HCT116 (cell line): Measurements from ENCODE around the gene FOXL2NB. TPM values are rescaled to one million over a fixed set of nuclear protein-coding genes. Genes with fewer than 3 reads are reported as not detected.
"Not testable (repeated sequence)": the region's sequence is repeated elsewhere in the genome, so short reads cannot be mapped to it uniquely, and the experiment has no call there.

Source experiments
- ATAC-seq: fragments of 200-7000 bp; cut with Tn5 transposase; 2 replicates; pipeline ENCODE4 v1.9.1; 2020; ENCODE audit warnings: mild to moderate bottlenecking, moderate library complexity
- BruUV-seq: library from RNA; stranded (reverse); fragments of 400-500 nt; replicated peaks from 2 replicates; lab custom pipeline; 2021; lab: Mats Ljungman, UMichigan
- CTCF ChIA-PET: fragments of 300-600 bp; sonication (Branson Sonifier 250); formaldehyde crosslinking; loops from one replicate; lab custom pipeline; 2021; ENCODE audit warnings: antibody characterized with exemption; lab: Charles Lee
- POLR2A ChIA-PET: fragments of 300-600, 350-600 bp; sonication (Branson Sonifier 250); formaldehyde crosslinking; loops from one replicate; lab custom pipeline; 2021; ENCODE audit warnings: antibody characterized with exemption; lab: Charles Lee
- RAD21 ChIA-PET, 2 experiments: fragments of 300-600 bp; sonication (Branson Sonifier 250); formaldehyde crosslinking; loops; one replicate each; lab custom pipeline; 2023; ENCODE audit warnings: low total read pairs in 2 of 2; ENCODE audit not compliant: uncharacterized antibody in 2 of 2, unreplicated experiment in 2 of 2, low non-redundant PET in 1 of 2; lab: Charles Lee
- DNase-seq: peaks from one replicate; pipeline ENCODE4 v3.0.0-alpha.2; 2010; ENCODE audit warnings: low read depth, low spot score
- H2AFZ ChIP-seq: fragments of 200-600 bp; shearing (Covaris generic), sonication (generic); 2 replicates; pipeline ENCODE4 v1.6.1; 2017; ENCODE audit warnings: low read depth, mixed run types, mixed read lengths, antibody characterized with exemption, low read length; ENCODE audit not compliant: poor library complexity, severe bottlenecking
- H3K27ac ChIP-seq: 2 replicates; pipeline ENCODE4 v1.5.1; 2012; ENCODE audit warnings: low read depth, low read length
- H3K27me3 ChIP-seq: fragments of 200-600 bp; sonication (generic); 2 replicates; pipeline ENCODE4 v1.6.1; 2016; ENCODE audit warnings: mixed run types, low read length, mixed read lengths; ENCODE audit not compliant: insufficient read depth
- H3K36me3 ChIP-seq, 2 experiments: fragments of 200-500 bp in 1 of 2; fragments of 200-600 bp in 1 of 2; sonication (Bioruptor generic) in 1 of 2; sonication (generic) in 1 of 2; 2 replicates each; pipeline versions ENCODE4 v1.5.1 to v1.6.1; 2014 to 2016; ENCODE audit warnings: low read length in 2 of 2, inconsistent platforms in 1 of 2, mixed read lengths in 1 of 2, mixed run types in 1 of 2; ENCODE audit not compliant: insufficient read depth in 2 of 2, control insufficient read depth in 1 of 2
- H3K4me1 ChIP-seq, 2 experiments: fragments of 200-600 bp in 1 of 2; sonication (generic) in 1 of 2; 2 replicates each; pipeline versions ENCODE4 v1.5.1 to v1.6.1; 2012 to 2017; ENCODE audit warnings: low read length in 2 of 2, inconsistent platforms in 1 of 2, mild to moderate bottlenecking in 1 of 2, mixed read lengths in 1 of 2, mixed run types in 1 of 2, moderate library complexity in 1 of 2; ENCODE audit not compliant: insufficient read depth in 2 of 2, control insufficient read depth in 1 of 2
- H3K4me2 ChIP-seq: fragments of 200-600 bp; sonication (generic); 2 replicates; pipeline ENCODE4 v1.6.1; 2017; ENCODE audit warnings: mixed run types, low read length, mixed read lengths
- H3K4me3 ChIP-seq, 2 experiments: fragments of 200-600 bp in 1 of 2; sonication (generic) in 1 of 2; replicated peaks in 1 of 2; 2 replicates each; pipeline ENCODE4 v1.5.1; 2011 to 2016; ENCODE audit warnings: low read length in 2 of 2, control low read depth in 1 of 2, low read depth in 1 of 2, mild to moderate bottlenecking in 1 of 2, mixed read lengths in 1 of 2, mixed run types in 1 of 2
- H3K79me2 ChIP-seq: fragments of 200-600 bp; sonication (generic); 2 replicates; pipeline ENCODE4 v1.6.1; 2017; ENCODE audit warnings: mild to moderate bottlenecking, mixed run types, low read length, moderate library complexity, mixed read lengths; ENCODE audit not compliant: insufficient read depth
- H3K9ac ChIP-seq: fragments of 200-600 bp; sonication (generic); 2 replicates; pipeline ENCODE4 v1.6.1; 2016; ENCODE audit warnings: low read length, mixed read lengths
- H3K9me2 ChIP-seq: fragments of 200-600 bp; sonication (generic), shearing (Covaris generic); 2 replicates; pipeline ENCODE4 v1.6.1; 2017; ENCODE audit warnings: mixed run types, mild to moderate bottlenecking, moderate library complexity; ENCODE audit not compliant: insufficient read depth
- H3K9me3 ChIP-seq, 2 experiments: fragments of 200-500 bp in 1 of 2; fragments of 200-600 bp in 1 of 2; sonication (Bioruptor generic) in 1 of 2; sonication (generic) in 1 of 2; 2 replicates each; pipeline ENCODE4 v1.6.1; 2014 to 2017; ENCODE audit warnings: low read length in 2 of 2, mixed read lengths in 2 of 2, inconsistent platforms in 1 of 2, low read depth in 1 of 2, mild to moderate bottlenecking in 1 of 2, mixed run types in 1 of 2, moderate library complexity in 1 of 2; ENCODE audit not compliant: control insufficient read depth in 1 of 2, insufficient read depth in 1 of 2
- H4K20me1 ChIP-seq: fragments of 200-600 bp; sonication (generic), shearing (Covaris generic); 2 replicates; pipeline ENCODE4 v1.6.1; 2017; ENCODE audit warnings: mixed run types, mild to moderate bottlenecking, moderate library complexity; ENCODE audit not compliant: insufficient read depth
- CTCF ChIP-seq, 3 experiments: fragments of 200-600 bp in 1 of 3; sonication (generic) in 1 of 3; IDR thresholded peaks in 2 of 3; conservative IDR thresholded peaks in 1 of 3; 2 replicates each; pipeline ENCODE4 v1.5.1; 2012 to 2017; ENCODE audit warnings: low read depth in 2 of 3, low read length in 2 of 3, antibody characterized with exemption in 1 of 3, borderline replicate concordance in 1 of 3, control low read depth in 1 of 3, mild to moderate bottlenecking in 1 of 3, mixed read lengths in 1 of 3, mixed run types in 1 of 3, moderate library complexity in 1 of 3; ENCODE audit not compliant: insufficient read depth in 1 of 3
- EZH2 ChIP-seq: fragments of 200-600 bp; sonication (generic); IDR thresholded peaks from 2 replicates; pipeline ENCODE4 v1.6.1; 2017; ENCODE audit warnings: antibody characterized with exemption, mixed run types
- YY1 ChIP-seq: IDR thresholded peaks from 2 replicates; pipeline ENCODE4 v1.6.1; 2011; ENCODE audit warnings: low read length, low read depth, moderate library complexity, mild to moderate bottlenecking; ENCODE audit not compliant: insufficient replicate concordance; ENCODE audit errors: extremely low read depth
- intact Hi-C: fragments of 100-400 bp; cut with micrococcal nuclease; formaldehyde crosslinking; loops from 2 replicates; pipeline ENCODE4 v1.10.0; 2022
- total RNA-seq: library from RNA; stranded (reverse); gene quantifications from one replicate; pipeline ENCODE4 v1.2.1, GENCODE V29; 2021; ENCODE audit not compliant: unreplicated experiment
- TF ChIP-seq, protein P1 (sequence below): IDR thresholded peaks from 2 replicates; pipeline ENCODE4 v1.6.1; 2011; ENCODE audit warnings: mild to moderate bottlenecking, low read length, moderate library complexity; ENCODE audit not compliant: insufficient replicate concordance; ENCODE audit errors: extremely low read depth

FOXL2NB gene
- total RNA-seq, 1 experiment from 2014 or later, result 0.93 TPM

- H3K9ac ChIP-seq, H4K20me1 ChIP-seq, BruUV-seq, H3K4me3 ChIP-seq, H3K9me2 ChIP-seq, H3K27me3 ChIP-seq, DNase-seq, H3K79me2 ChIP-seq, H3K36me3 ChIP-seq, H3K9me3 ChIP-seq: not testable (repeated sequence)
- POLR2A ChIA-PET, result interaction anchor here (3.1 kb wide), 1 partner anchor 328 kb away, joined by 19 read pairs; the partner anchor contains the start of gene CEP70
- TF ChIP-seq CTCF (IDR thresholded peaks at IDR 0.05 in 2 of 3, conservative IDR thresholded peaks at IDR 0.05 in 1 of 3; ENCODE audit: borderline replicate concordance in 1 of 3, insufficient read depth in 1 of 3, low read depth in 2 of 3, low read length in 2 of 3), result peak in 1 of 3 experiments; percentile 19; a peak in 2 of 6 replicates
- H2AFZ ChIP-seq, result peak overlapping the region; percentile 28
- RAD21 ChIA-PET, result interaction anchor here in 1 of 2 experiments (1.2 to 2.1 kb wide), 3 partner anchors 328 to 407 kb away, joined by 3 to 13 read pairs (median 6); partner anchors contain the start of gene CEP70
- peak; percentile 33; the same call in 1 of the 2 replicates for ATAC-seq
- CTCF ChIA-PET, result interaction anchor here (1.0 to 4.6 kb wide), 16 partner anchors 10 to 508 kb away, joined by 3 to 82 read pairs (median 6); partner anchors contain the start of gene CEP70
- peak overlapping the region; percentile 58 for H3K4me2 ChIP-seq
- intact Hi-C loops, result loop anchor here (1.0 to 5.0 kb wide), 5 partner anchors 224 to 590 kb away; no protein-coding TSS in a partner anchor
- peak overlapping the region; percentile 69 for H3K27ac ChIP-seq
- H3K4me1 ChIP-seq, result peaks cover 16 to 20% of the 10 kb centered on the region in 2 experiments
These were observed 24.6 kb upstream of the FOXL2NB start for GRCh38 chr3:138922400-138922799.

DNA sequence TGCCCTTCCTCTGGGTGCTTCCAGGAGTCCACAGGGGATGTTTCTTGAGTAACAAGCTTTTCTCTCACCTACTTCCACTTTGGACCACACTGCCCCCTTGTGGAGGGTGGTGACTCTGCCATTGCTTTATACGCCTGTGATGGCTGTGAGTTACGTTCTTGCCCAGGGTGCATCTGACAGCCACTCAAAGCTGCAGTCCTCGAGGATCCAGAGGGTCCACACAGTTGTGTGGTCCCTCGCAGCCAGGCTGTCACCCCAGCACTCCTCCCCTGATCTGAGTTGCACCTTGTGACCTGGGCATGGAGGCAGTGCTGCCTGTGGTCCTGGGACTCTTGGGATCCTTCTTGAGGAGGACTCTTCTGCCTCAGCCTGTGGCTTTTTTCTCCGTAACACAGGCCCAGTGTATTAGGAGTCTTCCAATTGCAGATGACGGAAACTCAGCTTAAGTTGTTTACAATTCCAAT, 23.5 kb upstream of the FOXL2NB start:
- Histone ChIP-seq H3K9me3 (no peaks in the 10 kb centered on the region), H3K4me3 (0 out of 4 replicates have a peak overlapping the region, but pooled peaks of 1 of the 2 experiments have one; percentile 25), H3K36me3 (no peaks in the 10 kb centered on the region), H3K27me3 (no peaks in the 10 kb centered on the region), H3K27ac (no peak overlapping the region), H3K79me2 (no peaks in the 10 kb centered on the region), H3K4me2 (peak overlapping the region; percentile 73), H3K4me1 (peaks cover 16 to 20% of the 10 kb centered on the region in 2 experiments), H2AFZ (peak overlapping the region; percentile 95), H4K20me1 (no peaks in the 10 kb centered on the region), H3K9ac (no peak overlapping the region), H3K9me2 (no peaks in the 10 kb centered on the region)
- DNase-seq, result peak; percentile 82
- POLR2A ChIA-PET, result interaction anchor here (1.0 to 3.1 kb wide), 2 partner anchors 9 to 329 kb away, joined by 3 to 19 read pairs; partner anchors contain the start of gene CEP70
- no TSS peak for BruUV-seq
- CTCF ChIA-PET, result interaction anchor here (0.6 to 4.6 kb wide), 42 partner anchors 8 to 749 kb away, joined by 3 to 82 read pairs (median 4); partner anchors contain the start of genes CEP70, COPB2 and DBR1
- TF ChIP-seq EZH2 (no peak), CTCF (IDR thresholded peaks at IDR 0.05 in 2 of 3, conservative IDR thresholded peaks at IDR 0.05 in 1 of 3; ENCODE audit: borderline replicate concordance in 1 of 3, insufficient read depth in 1 of 3, low read depth in 2 of 3, low read length in 2 of 3) (peak in 2 of 3 experiments; percentile 93 to 94; a peak in 4 of 6 replicates), YY1 (peak; percentile 57)
- TF ChIP-seq, protein P1, sequence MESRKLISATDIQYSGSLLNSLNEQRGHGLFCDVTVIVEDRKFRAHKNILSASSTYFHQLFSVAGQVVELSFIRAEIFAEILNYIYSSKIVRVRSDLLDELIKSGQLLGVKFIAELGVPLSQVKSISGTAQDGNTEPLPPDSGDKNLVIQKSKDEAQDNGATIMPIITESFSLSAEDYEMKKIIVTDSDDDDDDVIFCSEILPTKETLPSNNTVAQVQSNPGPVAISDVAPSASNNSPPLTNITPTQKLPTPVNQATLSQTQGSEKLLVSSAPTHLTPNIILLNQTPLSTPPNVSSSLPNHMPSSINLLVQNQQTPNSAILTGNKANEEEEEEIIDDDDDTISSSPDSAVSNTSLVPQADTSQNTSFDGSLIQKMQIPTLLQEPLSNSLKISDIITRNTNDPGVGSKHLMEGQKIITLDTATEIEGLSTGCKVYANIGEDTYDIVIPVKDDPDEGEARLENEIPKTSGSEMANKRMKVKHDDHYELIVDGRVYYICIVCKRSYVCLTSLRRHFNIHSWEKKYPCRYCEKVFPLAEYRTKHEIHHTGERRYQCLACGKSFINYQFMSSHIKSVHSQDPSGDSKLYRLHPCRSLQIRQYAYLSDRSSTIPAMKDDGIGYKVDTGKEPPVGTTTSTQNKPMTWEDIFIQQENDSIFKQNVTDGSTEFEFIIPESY, result no peak
- intact Hi-C loops, result loop anchor here (1.0 to 5.0 kb wide), 5 partner anchors 225 to 591 kb away; partner anchors contain the start of gene CEP70
- ATAC-seq, result peak; percentile 83
- RAD21 ChIA-PET, result interaction anchor here (0.7 to 1.6 kb wide), 6 partner anchors 9 to 444 kb away, joined by 3 to 13 read pairs (median 5); partner anchors contain the start of gene CEP70 (in 1 of the 2)
